Gastroesophageal sphincter (tissue), 4 donors: ENCODE measurements around the gene FBXO46. TPM values are rescaled to one million over a fixed set of nuclear protein-coding genes. Genes with fewer than 3 reads are reported as not detected.

ENCODE experiments used
- ATAC-seq: fragments of 150-250 bp; one replicate; pipeline ENCODE4 v1.9.1; 2016; ENCODE audit warnings: mild to moderate bottlenecking, moderate library complexity
- H3K27ac ChIP-seq, 4 donors: fragments of 200-600 bp; sonication (generic) in 3 of 4; 1 replicate in 3 of 4; 2 replicates in 1 of 4; pipeline ENCODE4 v1.5.1; 2016 to 2019
- H3K27me3 ChIP-seq: fragments of 200-600 bp; sonication (generic); one replicate; pipeline ENCODE4 v1.5.1; 2019
- H3K36me3 ChIP-seq, 2 donors: fragments of 200-600 bp; sonication (generic); one replicate each; pipeline ENCODE4 v1.5.1; 2019; ENCODE audit warnings: control low read depth in 1 of 2
- H3K4me1 ChIP-seq, 3 donors: fragments of 200-600 bp; sonication (generic); 1 replicate in 2 of 3; 2 replicates in 1 of 3; pipeline ENCODE4 v1.5.1; 2016 to 2019; ENCODE audit warnings: control low read depth in 2 of 3
- H3K4me3 ChIP-seq, 2 donors: fragments of 200-600 bp; sonication (generic); one replicate each; pipeline ENCODE4 v1.5.1; 2019; ENCODE audit warnings: mild to moderate bottlenecking in 1 of 2, moderate library complexity in 1 of 2
- H3K9me3 ChIP-seq, 3 donors: fragments of 200-600 bp; sonication (generic); one replicate each; pipeline ENCODE4 v1.5.1; 2017 to 2019; ENCODE audit warnings: control low read depth in 2 of 3
- EP300 ChIP-seq: sonication (generic); formaldehyde crosslinking; IDR thresholded peaks from one replicate; pipeline ENCODE4 v1.6.1; 2017; ENCODE audit warnings: antibody characterized with exemption, mild to moderate bottlenecking
- POLR2A ChIP-seq, 2 donors: fragments of 450-650 bp; IDR thresholded peaks; one replicate each; pipeline ENCODE4 v1.6.1; 2017; ENCODE audit warnings: antibody characterized with exemption in 2 of 2, mild to moderate bottlenecking in 2 of 2, moderate library complexity in 1 of 2
- POLR2AphosphoS5 ChIP-seq: sonication (generic); formaldehyde crosslinking; IDR thresholded peaks from one replicate; pipeline ENCODE4 v1.6.1; 2017; ENCODE audit warnings: antibody characterized with exemption
- WGBS, 2 donors: methylation state at CpG; one replicate each; pipeline ENCODE4 v1.1.5; 2018; ENCODE audit warnings: low coverage in 1 of 2; 5-methylcytosine and 5-hydroxymethylcytosine counted together
- total RNA-seq, 4 donors: library from RNA; depleted of rRNA; stranded (reverse); fragments of >200 nt; gene quantifications; one replicate each; pipeline ENCODE4 v1.1.0, GENCODE V29; 2016
- TF ChIP-seq, protein P1 (sequence below), 4 experiments: fragments of 200-600 bp in 2 of 4; fragments of 450-650 bp in 2 of 4; sonication (generic) in 1 of 4; IDR thresholded peaks; one replicate each; pipeline ENCODE4 v1.5.1; 2017 to 2019; ENCODE audit warnings: antibody characterized with exemption in 4 of 4, mild to moderate bottlenecking in 2 of 4, moderate library complexity in 2 of 4

FBXO46 gene
- total RNA-seq: 10 to 100 TPM; 12.1 to 20.5 (median 14.9) TPM

- H3K27me3 ChIP-seq: no peaks in the 10 kb centered on the region
- WGBS, 2 donors: 0 to 1% methylated on average over 15 to 29 of the region's 48 CpGs
- H3K27ac ChIP-seq: peak within 1 kb of the TSS; percentile 51 to 87 (median 83)
- peak; percentile 99 for ATAC-seq
- peaks cover 0 to 33% (median 15%) of the 10 kb centered on the region in 3 donors for H3K4me1 ChIP-seq
- TF ChIP-seq, protein P1, sequence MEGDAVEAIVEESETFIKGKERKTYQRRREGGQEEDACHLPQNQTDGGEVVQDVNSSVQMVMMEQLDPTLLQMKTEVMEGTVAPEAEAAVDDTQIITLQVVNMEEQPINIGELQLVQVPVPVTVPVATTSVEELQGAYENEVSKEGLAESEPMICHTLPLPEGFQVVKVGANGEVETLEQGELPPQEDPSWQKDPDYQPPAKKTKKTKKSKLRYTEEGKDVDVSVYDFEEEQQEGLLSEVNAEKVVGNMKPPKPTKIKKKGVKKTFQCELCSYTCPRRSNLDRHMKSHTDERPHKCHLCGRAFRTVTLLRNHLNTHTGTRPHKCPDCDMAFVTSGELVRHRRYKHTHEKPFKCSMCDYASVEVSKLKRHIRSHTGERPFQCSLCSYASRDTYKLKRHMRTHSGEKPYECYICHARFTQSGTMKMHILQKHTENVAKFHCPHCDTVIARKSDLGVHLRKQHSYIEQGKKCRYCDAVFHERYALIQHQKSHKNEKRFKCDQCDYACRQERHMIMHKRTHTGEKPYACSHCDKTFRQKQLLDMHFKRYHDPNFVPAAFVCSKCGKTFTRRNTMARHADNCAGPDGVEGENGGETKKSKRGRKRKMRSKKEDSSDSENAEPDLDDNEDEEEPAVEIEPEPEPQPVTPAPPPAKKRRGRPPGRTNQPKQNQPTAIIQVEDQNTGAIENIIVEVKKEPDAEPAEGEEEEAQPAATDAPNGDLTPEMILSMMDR (IDR thresholded peaks at IDR 0.05): no peak
- TF ChIP-seq POLR2AphosphoS5 (peak; percentile 82), POLR2A (IDR thresholded peaks at IDR 0.05) (peak; percentile 61 to 66), EP300 (no peak)
- no peaks in the 10 kb centered on the region for H3K9me3 ChIP-seq
- peak within 1 kb of the TSS; percentile 87 to 98 for H3K4me3 ChIP-seq
- H3K36me3 ChIP-seq: no peaks in the 10 kb centered on the region
These were observed at the start of gene FBXO46 for GRCh38 chr19:45730368-45731288. FBXO46 (minus strand) TSS chr19:45730896; CDS start chr19:45713495, 17,401 bp downstream.

- Histone ChIP-seq H3K4me1 (peaks cover 8 to 82% (median 23%) of the 10 kb centered on the region in 3 donors), H3K27me3 (no peaks in the 10 kb centered on the region), H3K9me3 (no peaks in the 10 kb centered on the region), H3K4me3 (peak overlapping the region; percentile 66 to 90), H3K27ac (peak overlapping the region; percentile 75 to 97 (median 92)), H3K36me3 (peaks cover 0 to 32% of the 10 kb centered on the region in 2 donors)
- TF ChIP-seq POLR2AphosphoS5 (no peak), EP300 (no peak), POLR2A (IDR thresholded peaks at IDR 0.05) (no peak)
- TF ChIP-seq, protein P1 (IDR thresholded peaks at IDR 0.05): no peak
- 34% methylated on average over 4 of the region's 4 CpGs; no CpG with 5 or more reads in 1 of the 2 donors for WGBS, 2 donors
- ATAC-seq: no peak
These were observed 49.4 kb upstream of the FBXO46 start for GRCh38 chr19:45780146-45780447.

DNA sequence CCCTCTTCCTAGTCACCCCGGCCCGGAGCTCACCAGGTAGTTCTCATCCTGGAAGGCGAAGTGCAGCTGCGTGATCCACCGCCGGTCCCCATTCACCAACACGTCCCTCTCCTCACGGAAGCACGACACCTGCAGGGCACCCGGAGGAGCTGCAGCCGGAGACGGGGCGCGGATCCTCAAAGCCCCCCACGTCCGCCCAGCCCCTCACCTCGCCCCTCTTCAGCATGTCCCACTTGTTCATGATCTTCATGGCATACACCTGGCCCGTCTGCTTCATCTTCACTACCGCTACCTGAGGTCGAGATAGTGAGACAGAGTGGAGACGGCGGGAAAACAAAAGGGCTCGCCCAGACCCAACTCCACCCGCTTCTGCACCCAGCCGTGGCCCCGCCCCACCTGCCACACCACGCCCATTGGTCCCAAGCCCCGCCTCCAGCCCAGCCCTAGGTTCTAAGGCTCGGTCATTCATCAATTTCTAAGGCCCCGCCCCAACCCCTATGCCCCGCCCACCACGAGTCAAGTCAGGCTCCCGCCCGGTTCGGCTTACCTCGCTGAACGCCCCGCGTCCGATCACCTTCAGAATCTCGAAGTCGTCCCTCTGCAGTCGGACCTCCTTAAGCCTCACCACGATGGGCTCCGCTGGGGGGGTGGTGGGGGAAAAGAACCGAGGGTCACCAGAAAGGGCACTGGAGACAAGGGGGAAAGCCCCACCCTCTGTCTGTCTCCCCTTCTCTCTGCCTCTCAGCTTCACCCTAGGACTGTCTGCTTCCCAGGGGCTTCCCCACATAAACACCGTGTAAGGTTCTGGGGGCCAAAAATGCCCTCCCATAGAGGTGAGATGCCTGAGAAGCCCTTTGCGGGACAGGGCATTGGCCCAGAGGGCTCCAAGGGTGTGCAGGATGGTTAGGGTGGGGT is 48.8 kb upstream of the FBXO46 start:
- peak; percentile 86 for ATAC-seq
- H3K4me1 ChIP-seq: peaks cover 8 to 76% (median 18%) of the 10 kb centered on the region in 3 donors
- H3K27ac ChIP-seq: peak overlapping the region; percentile 75 to 97 (median 92)
- no peaks in the 10 kb centered on the region for H3K27me3 ChIP-seq
- TF ChIP-seq POLR2A (IDR thresholded peaks at IDR 0.05): no peak
- peak; percentile 31 for TF ChIP-seq POLR2AphosphoS5
- TF ChIP-seq, protein P1 (IDR thresholded peaks at IDR 0.05): peak in 3 of 4 experiments; percentile 81 to 87 (median 84)
- TF ChIP-seq EP300: no peak
- H3K4me3 ChIP-seq: peak overlapping the region; percentile 66 to 90
- 22% methylated on average over 7 of the region's 48 CpGs; no CpG with 5 or more reads in 1 of the 2 donors for WGBS, 2 donors
- H3K36me3 ChIP-seq: peaks cover 0 to 37% of the 10 kb centered on the region in 2 donors
- no peaks in the 10 kb centered on the region for H3K9me3 ChIP-seq

- TF ChIP-seq, protein P1 (IDR thresholded peaks at IDR 0.05): no peak
- no peak for TF ChIP-seq POLR2A (IDR thresholded peaks at IDR 0.05)
- no peak for TF ChIP-seq EP300
- no peak for TF ChIP-seq POLR2AphosphoS5
- Histone ChIP-seq H3K9me3 (no peaks in the 10 kb centered on the region), H3K4me1 (peaks cover 0 to 67% (median 5%) of the 10 kb centered on the region in 3 donors), H3K27me3 (no peaks in the 10 kb centered on the region), H3K4me3 (no peak overlapping the region), H3K36me3 (peaks cover 0 to 48% of the 10 kb centered on the region in 2 donors), H3K27ac (peak overlapping the region in 3 of 4 donors; percentile 88 to 97 (median 96))
- ATAC-seq: no peak
- WGBS, 2 donors: 78 to 100% methylated on average over 1 to 8 of the region's 28 CpGs
These were observed 47.4 kb upstream of the FBXO46 start for GRCh38 chr19:45778010-45778661.
